Fibroblast of lung (primary cell): Measurements from ENCODE around the gene TAS2R60. TPM values are rescaled to one million over a fixed set of nuclear protein-coding genes. Genes with fewer than 3 reads are reported as not detected.

Experiments
- DNase-seq, 2 donors: peaks; one replicate each; pipeline versions ENCODE4 v3.0.0 to v3.0.0-alpha.2; 2010; ENCODE audit warnings: low read depth in 2 of 2
- H2AFZ ChIP-seq: 2 replicates; pipeline ENCODE4 v1.5.1; 2012; ENCODE audit warnings: low read length, control low read depth, inconsistent platforms
- H3K27ac ChIP-seq: 2 replicates; pipeline ENCODE4 v1.5.1; 2011; ENCODE audit warnings: low read length, control low read depth; ENCODE audit not compliant: insufficient read depth
- H3K27me3 ChIP-seq: 2 replicates; pipeline ENCODE4 v1.5.1; 2011; ENCODE audit warnings: mild to moderate bottlenecking, low read length; ENCODE audit not compliant: control insufficient read depth, insufficient read depth
- H3K36me3 ChIP-seq: 2 replicates; pipeline ENCODE4 v1.5.1; 2011; ENCODE audit warnings: low read length; ENCODE audit not compliant: control insufficient read depth, insufficient read depth
- H3K4me1 ChIP-seq: 2 replicates; pipeline ENCODE4 v1.5.1; 2011; ENCODE audit warnings: low read length; ENCODE audit not compliant: control insufficient read depth, insufficient read depth; ENCODE audit errors: extremely low read depth
- H3K4me2 ChIP-seq: 2 replicates; pipeline ENCODE4 v1.5.1; 2011; ENCODE audit warnings: low read length, control low read depth; ENCODE audit not compliant: insufficient read depth; ENCODE audit errors: extremely low read depth
- H3K4me3 ChIP-seq, 4 experiments: fragments of 200-600 bp in 1 of 4; sonication (generic) in 1 of 4; replicated peaks in 1 of 4; 2 replicates each; pipeline ENCODE4 v1.5.1; 2011 to 2016; ENCODE audit warnings: low read length in 4 of 4, low read depth in 3 of 4, mild to moderate bottlenecking in 3 of 4, control low read depth in 2 of 4, inconsistent platforms in 1 of 4, mixed read lengths in 1 of 4; ENCODE audit not compliant: insufficient read depth in 1 of 4; ENCODE audit errors: control extremely low read depth in 1 of 4
- H3K79me2 ChIP-seq: 2 replicates; pipeline ENCODE4 v1.5.1; 2012; ENCODE audit warnings: mild to moderate bottlenecking, low read length, inconsistent platforms; ENCODE audit not compliant: control insufficient read depth, insufficient read depth
- H3K9ac ChIP-seq: 2 replicates; pipeline ENCODE4 v1.5.1; 2011; ENCODE audit warnings: mild to moderate bottlenecking, low read length, control low read depth; ENCODE audit not compliant: insufficient read depth
- H3K9me3 ChIP-seq: 2 replicates; pipeline ENCODE4 v1.5.1; 2012; ENCODE audit warnings: low read depth, low read length; ENCODE audit not compliant: control insufficient read depth, insufficient read depth
- H4K20me1 ChIP-seq: 2 replicates; pipeline ENCODE4 v1.5.1; 2011; ENCODE audit warnings: low read length; ENCODE audit not compliant: control insufficient read depth, insufficient read depth; ENCODE audit errors: extremely low read depth
- CTCF ChIP-seq, 2 donors: IDR thresholded peaks in 1 of 2; conservative IDR thresholded peaks in 1 of 2; 1 replicate in 1 of 2; 2 replicates in 1 of 2; pipeline ENCODE4 v1.5.1; 2011 to 2012; ENCODE audit warnings: low read length in 2 of 2, control low read depth in 1 of 2, inconsistent platforms in 1 of 2, low read depth in 1 of 2, mild to moderate bottlenecking in 1 of 2
- EZH2 ChIP-seq: IDR thresholded peaks from 2 replicates; pipeline ENCODE4 v1.5.1; 2012; ENCODE audit warnings: low read length, control low read depth, mild to moderate bottlenecking; ENCODE audit errors: missing control alignments
- polyA plus RNA-seq, 2 donors: library from polyadenylated mRNA; depleted of rRNA in 1 of 2; stranded (reverse) in 1 of 2; unstranded in 1 of 2; fragments of >200 nt; gene quantifications; 2 replicates each; pipeline ENCODE4 v1.2.1, GENCODE V29; 2011 to 2012; ENCODE audit warnings: missing spikeins in 1 of 2
- total RNA-seq: library from RNA; depleted of rRNA; stranded (reverse); fragments of >200 nt; gene quantifications from 2 replicates; pipeline ENCODE4 v1.2.1, GENCODE V29; 2014

Gene TAS2R60
- total and polyA plus RNA-seq, 2 donors (not counting 1 experiment from before 2014, with no cell fraction given), result not detected

GRCh38 chr7:143434660-143435059 lies 8.6 kb upstream of the TAS2R60 start:
- H3K27ac ChIP-seq, result no peak overlapping the region
- DNase-seq, result peak; percentile 6 to 60
- TF ChIP-seq EZH2 (no peak), CTCF (conservative IDR thresholded peaks at IDR 0.05 in 1 of 2, IDR thresholded peaks at IDR 0.05 in 1 of 2; ENCODE audit: low read depth in 1 of 2, low read length in 2 of 2) (no peak)
- H3K4me2 ChIP-seq, result no peak overlapping the region
- H4K20me1 ChIP-seq, result no peaks in the 10 kb centered on the region
- H3K9me3 ChIP-seq, result no peaks in the 10 kb centered on the region
- H2AFZ ChIP-seq, result no peak overlapping the region
- H3K27me3 ChIP-seq, result no peaks in the 10 kb centered on the region
- peaks cover 5% of the 10 kb centered on the region for H3K4me1 ChIP-seq
- H3K4me3 ChIP-seq, result no peak overlapping the region
- no peak overlapping the region for H3K9ac ChIP-seq
- no peaks in the 10 kb centered on the region for H3K36me3 ChIP-seq
- no peaks in the 10 kb centered on the region for H3K79me2 ChIP-seq

- Histone ChIP-seq H3K27ac (no peak overlapping the region), H3K4me3 (no peak overlapping the region)
- DNase-seq, result no peak
Measured at GRCh38 chr7:143435266-143435665, 8.0 kb upstream of the TAS2R60 start.

GRCh38 chr7:143436325-143436946 lies 6.8 kb upstream of the TAS2R60 start:
- Histone ChIP-seq H3K79me2 (no peaks in the 10 kb centered on the region), H3K27ac (no peak overlapping the region), H4K20me1 (no peaks in the 10 kb centered on the region), H3K4me1 (no peaks in the 10 kb centered on the region), H3K9ac (no peak overlapping the region), H3K36me3 (no peaks in the 10 kb centered on the region), H3K27me3 (no peaks in the 10 kb centered on the region), H3K9me3 (no peaks in the 10 kb centered on the region), H3K4me3 (no peak overlapping the region), H3K4me2 (no peak overlapping the region), H2AFZ (no peak overlapping the region)
- TF ChIP-seq EZH2, result no peak
- no peak for DNase-seq

More at GRCh38 chr7:143435266-143435665, 8.0 kb upstream of the TAS2R60 start:
- Histone ChIP-seq H3K36me3 (no peaks in the 10 kb centered on the region), H4K20me1 (no peaks in the 10 kb centered on the region), H3K9me3 (no peaks in the 10 kb centered on the region), H2AFZ (no peak overlapping the region), H3K79me2 (no peaks in the 10 kb centered on the region), H3K4me2 (no peak overlapping the region), H3K27me3 (no peaks in the 10 kb centered on the region), H3K4me1 (no peaks in the 10 kb centered on the region), H3K9ac (no peak overlapping the region)
- TF ChIP-seq CTCF (conservative IDR thresholded peaks at IDR 0.05 in 1 of 2, IDR thresholded peaks at IDR 0.05 in 1 of 2; ENCODE audit: low read depth in 1 of 2, low read length in 2 of 2), result no peak
- no peak for TF ChIP-seq EZH2
